ENCODE measurements around the gene MAB21L4. TPM values are rescaled to one million over a fixed set of nuclear protein-coding genes. Genes with fewer than 3 reads are reported as not detected.

The MAB21L4 gene
- total RNA-seq, 1 donor from 2014 or later, result not detected

DNA sequence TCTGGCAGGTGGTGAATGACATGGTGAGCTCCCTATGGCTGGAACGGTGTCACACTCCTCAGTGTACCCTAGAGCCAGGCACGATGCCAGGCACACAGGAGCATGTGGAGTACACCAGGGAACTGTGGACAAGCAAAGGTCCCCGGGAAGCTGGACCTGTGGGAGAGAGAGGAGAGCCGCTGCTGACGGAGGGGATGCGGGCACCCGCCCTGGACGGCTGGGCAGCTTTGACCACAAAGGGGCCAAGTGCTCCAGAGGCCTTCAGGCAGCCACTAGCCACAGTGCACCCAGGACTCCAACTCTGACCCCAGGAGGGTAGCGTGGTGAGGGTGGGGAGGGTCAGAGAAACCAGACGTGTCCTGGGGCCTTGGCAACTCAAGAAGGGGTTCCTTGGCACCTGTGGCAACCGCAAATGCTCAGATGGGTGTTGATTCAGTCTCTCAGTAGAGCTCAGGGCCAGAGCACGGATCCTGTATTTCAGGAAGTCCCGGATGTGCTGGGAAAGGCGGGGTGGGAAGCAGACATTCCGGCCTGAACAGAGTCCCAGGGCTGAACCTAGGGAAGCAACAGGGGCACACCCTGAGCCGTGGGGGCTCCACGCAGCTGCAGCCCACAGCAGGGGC is 2.3 kb upstream of the MAB21L4 start:
- DNase-seq (ENCODE audit: low read depth), result peak; percentile 59

DNA sequence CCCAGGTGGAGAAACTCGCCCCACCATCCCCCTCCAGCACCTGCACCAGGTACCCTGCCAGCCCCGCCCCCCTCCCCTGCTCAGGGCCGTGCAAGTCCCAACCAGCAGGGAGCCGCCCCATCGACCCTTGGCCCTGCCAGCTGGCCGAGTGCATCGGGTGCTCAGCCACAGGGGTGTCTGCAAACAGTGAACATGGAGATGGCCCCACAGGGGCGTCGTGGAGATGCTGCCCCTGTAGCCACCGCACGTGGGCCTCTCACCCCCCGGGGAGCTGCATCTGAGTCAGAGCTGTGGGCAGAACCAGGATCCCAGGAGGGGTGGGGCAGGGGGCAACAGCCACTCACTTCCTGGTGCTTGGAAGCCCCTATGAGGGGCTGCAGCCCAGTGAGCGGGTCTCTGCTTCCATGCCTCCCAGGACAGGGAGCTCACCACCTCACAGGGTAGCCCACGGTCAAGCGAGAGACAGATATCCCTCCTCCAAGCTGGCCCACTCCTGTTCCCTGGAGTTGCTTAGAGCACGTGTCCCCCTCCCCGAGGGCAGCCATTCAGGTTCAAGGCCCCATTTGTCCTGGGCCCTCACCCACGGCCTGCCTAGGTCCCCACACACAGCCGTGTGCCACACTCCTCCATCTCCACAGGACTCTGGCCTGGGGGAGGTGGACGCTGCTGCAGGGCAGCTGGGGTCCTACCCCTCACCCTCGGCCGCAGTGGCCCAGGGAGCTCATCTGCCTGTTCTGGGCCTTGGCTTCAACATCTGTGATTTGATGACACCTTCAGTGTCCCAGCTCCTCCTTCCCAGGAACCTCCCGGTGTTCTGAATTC is 1.1 kb upstream of the MAB21L4 start:
- DNase-seq (ENCODE audit: low read depth), result no peak

DNA sequence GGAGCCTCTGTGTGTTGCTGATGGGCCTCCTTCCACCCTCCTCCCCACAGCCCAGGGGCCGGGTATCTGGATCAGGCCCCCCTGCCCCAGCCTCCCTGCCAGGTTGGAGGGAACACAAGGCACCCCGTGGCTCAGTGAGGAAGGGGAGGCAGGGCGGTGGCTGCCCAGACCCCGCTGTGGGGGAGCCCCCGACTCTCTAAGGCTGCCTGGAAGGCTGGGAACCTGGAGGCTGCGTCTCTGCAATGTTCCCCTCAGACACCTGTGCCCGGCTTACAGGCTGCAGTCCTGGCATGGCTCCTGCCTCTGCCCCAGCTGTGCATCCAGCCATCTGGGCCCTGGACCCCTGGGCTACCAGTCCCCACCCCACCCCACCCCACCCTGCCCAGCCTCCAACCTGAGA is 438 bp upstream of the MAB21L4 start:
- no peak for DNase-seq (ENCODE audit: low read depth)

DNA sequence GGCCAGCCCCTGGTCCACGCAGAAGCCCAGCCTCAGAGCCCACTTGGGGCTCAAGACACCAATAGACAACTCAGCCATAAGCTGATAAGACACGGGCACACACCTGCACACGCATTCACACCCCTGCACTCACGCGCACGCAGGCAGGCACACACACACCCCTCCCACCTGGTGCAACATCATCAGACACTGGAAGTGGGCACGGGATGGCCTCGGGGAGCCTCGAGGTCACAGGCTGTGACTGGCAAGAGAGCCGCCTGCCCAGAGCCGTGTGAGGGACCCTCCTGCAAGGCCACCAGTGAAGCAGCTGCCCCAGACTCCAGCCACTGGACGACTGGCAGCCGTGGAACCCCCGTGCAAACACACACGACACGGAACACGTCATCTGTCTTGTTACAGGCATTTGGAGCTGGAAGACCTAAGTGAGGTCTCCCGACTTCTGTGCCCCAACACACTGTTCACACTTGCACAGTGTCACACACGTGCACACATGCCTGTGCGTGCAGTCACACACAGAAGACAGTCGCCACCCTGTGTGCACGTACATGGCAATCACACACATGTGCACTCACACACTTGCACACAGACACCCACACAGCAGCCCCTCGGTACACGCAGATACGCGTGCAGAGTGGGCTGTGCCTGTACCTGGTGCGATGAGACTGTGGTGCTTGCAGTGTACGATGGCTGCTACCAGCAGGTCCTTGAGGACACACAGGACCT is 959 bp downstream of the MAB21L4 start:
- no peak for DNase-seq (ENCODE audit: low read depth)

DNA sequence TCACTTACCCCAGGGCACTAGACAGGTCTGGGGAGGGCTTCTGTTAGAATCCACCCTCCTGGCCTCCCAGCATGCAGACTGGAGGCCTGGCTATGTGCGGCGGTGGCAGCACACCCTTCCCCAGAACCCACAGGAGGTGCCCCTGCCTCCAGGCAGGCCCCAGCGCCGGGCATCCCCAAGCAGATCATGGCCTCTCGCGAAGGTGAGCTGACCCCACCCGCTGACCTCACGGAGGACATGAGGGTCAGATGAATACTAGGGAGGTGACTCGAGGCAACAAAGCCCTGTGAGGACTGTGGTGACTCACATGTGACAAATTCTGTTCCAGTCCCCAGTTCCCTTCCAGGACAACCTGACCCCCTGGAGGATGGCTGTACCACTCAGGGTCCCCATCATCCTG is 1.9 kb downstream of the MAB21L4 start:
- no peak for DNase-seq (ENCODE audit: low read depth)

DNA sequence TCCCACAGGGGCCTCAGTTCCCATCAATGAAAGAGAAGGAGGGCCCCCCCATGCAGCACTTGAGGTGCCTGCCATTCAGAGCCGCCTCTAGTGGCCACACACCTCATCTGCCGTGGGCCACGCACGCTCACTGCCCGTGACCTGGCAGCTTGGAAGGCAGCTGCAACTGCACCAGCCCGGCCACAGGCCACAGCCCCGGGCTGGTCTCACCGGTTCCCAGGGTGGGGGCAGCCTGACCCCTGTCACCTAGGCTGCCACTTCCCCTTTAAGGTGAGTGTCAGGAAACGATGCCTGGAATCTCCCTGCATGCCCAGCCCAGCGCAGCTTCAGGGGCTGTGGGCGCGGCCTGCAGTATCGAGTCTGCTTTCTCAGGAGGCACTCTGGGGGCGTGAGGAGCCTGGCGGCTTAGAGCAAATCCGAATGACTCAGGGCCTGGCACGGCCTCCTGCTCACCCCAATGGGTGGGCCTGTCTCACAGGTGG is 2.6 kb downstream of the MAB21L4 start:
- peak; percentile 22 for DNase-seq (ENCODE audit: low read depth)

DNA sequence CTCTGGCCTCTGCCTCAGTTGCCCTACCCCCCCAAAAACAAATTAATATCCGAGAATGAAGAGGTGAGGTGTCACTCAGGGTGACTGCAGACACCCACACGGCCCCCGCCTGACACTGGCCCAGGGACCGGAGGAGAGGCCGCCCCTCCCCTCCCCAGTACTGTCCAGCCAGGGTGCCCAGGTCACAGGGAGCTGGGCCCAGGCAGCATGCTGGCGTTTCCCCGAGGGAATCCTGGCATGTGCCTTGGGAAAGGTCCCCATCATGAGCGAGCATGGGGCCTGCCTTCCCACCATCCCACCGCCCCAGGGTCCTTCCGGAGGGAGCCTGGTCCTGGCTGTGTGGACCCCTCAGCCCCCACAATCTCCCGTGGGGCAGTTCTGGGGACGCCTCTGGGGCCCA is 3.0 kb downstream of the MAB21L4 start:
- no peak for DNase-seq (ENCODE audit: low read depth)

DNA sequence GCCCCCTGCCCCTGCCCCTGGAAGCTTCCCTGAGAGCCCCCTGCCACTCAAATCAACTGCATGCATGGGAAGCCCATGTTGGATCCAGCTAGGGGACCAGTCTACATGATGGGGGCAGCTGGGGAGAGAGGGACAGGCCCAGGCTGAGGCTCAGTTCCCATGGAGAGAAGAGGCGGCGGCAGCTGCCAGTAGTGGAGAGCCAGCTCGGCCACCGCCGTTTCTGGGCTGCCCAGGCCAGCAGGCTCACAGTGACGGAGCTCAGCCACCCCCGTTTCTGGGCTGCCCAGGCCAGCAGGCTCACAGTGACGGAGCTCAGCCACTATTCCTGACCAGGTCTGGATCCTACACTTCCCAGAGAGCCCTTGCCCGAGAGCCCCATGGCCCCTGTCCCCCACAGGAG is 3.6 kb downstream of the MAB21L4 start:
- peak; percentile 50 for DNase-seq (ENCODE audit: low read depth)

DNA sequence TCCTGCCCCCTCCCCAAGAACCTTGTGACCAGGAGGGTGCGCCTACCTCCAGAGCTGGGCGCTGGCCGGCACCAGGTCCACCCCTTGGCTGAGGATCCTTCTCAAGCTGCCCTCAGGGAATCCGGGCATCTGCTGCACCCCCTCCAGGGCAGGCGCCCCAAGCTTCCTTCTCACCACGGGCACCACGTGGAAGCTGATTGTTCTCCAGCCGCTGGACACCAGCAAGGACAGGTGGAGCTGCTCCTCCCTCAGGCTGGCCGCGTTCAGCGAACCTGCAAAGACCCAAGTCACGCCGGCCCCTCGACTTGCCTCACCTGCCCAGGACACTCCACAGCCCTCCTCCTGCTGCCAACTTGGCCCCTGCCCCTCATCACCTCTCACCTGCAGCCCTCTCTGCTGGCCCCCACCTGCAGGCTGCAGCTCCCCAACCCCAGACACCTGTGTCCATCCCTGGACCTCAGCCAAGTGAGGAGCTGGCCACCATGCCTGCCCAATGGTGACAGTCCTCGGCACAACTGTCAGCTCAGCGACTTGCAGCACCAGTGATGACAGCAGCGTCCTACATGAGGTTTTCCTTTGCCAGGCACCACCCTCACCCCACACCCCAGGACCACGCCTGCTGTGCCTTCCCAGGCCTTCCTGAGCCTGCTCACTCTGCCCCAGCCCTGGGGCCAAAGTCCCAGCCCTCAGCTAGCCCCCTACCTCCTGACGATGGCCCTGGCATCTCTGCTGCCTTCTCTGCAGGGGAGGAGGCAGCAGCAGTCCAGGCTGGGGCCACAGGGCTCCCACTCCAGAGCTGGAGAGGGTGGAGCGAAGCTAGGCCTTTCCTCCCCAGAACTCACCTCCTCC is 4.2 kb downstream of the MAB21L4 start:
- no peak for DNase-seq (ENCODE audit: low read depth)

DNA sequence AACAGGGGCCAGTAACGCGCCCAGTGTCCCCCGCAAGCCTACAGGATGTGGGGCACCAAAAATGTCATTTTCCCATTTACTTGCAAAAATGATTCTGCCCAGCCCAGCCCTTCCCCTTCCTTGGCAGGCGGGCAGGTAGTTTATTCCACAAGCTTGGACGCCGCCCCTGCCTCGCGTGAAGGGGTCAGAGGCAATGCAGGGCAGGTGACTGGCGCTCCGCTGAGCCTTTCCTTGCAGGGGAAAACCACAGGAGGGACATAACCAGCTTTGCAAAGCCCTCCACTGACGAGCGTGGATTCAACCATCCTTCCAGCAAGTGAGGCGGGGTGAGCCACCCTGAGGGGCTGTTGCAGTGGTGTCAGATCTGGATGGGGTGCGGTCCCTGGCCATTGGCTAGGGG is 5.3 kb downstream of the MAB21L4 start:
- DNase-seq (ENCODE audit: low read depth), result no peak

DNA sequence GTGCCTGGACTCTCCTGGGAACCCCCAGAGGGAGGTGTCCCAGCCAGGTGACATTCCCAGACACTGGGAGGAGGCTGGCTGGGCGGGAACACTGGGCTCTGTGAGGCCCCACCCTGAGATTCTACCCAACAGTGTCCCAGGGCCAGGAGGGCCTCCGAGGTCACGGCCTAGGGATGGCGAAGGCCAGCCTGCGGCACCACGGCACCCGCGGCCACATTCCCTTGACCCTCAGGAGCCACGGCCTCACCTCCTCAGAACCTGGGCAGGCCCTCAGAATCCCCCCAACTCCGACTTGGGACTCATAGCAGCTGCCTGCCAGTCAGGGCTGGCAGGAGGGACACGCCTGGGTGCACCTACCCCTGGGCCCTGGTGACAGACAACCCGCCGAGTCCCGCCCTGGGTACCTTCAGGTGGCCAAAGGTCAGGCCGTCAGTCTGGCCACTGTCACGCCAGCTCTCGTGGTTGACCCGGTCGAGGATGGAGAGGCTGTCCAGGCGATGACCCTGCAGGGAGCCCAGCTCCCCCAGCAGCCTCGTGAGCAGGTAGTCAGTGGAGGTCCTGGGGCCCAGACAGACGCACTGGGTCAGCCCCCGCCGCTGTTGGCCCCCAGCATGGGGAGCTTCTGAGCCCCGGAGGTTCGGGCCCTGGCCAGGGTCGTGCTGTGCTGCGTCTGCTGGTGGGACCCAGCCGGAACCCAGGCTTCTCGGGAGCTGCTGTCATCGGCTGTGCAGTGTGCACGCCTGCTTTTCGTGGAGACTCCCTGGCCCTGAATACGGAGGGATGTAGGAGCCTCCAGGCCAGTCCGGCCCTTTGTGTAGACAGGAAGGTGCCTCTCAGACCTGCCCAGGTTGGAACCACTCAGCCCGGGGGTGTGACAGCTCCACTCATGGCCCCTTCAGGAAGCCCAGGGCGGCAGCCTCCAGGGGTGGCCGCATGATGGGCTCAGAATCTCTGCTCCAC is 6.1 kb downstream of the MAB21L4 start:
- DNase-seq (ENCODE audit: low read depth), result no peak

DNA sequence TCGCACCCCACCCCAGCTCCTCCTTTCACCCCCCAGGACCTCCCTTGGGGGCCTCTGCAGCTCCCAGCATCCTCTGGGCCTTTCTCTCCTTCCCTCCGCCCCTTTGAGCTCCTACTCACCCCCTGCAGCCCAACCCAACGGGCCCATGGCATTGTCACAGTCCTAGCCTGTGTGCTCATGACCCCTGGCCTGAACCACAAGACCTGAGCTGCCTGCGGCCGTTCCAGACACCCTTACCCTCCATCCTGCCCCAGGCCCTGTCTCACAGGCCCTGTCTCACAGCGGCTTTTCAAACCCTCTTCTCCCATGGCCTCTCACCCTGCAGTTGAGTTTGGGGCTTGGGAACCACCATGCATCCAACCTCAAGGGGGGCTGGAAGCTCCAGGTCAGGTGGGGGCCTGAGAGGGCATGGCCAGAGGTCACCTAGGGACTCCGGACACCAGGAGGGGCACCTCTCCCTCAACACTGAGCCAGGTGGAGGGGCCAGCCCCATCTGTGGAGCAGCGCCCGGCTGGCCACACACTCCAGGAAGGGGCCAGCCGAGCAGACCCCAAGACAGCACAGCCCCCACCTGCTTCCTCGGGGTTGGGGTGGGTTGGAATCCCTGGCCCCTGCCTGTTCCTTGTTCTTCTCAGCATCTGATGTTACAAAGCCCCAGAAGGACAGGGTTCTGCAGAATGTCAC is 6.9 kb downstream of the MAB21L4 start:
- no peak for DNase-seq (ENCODE audit: low read depth)

DNA sequence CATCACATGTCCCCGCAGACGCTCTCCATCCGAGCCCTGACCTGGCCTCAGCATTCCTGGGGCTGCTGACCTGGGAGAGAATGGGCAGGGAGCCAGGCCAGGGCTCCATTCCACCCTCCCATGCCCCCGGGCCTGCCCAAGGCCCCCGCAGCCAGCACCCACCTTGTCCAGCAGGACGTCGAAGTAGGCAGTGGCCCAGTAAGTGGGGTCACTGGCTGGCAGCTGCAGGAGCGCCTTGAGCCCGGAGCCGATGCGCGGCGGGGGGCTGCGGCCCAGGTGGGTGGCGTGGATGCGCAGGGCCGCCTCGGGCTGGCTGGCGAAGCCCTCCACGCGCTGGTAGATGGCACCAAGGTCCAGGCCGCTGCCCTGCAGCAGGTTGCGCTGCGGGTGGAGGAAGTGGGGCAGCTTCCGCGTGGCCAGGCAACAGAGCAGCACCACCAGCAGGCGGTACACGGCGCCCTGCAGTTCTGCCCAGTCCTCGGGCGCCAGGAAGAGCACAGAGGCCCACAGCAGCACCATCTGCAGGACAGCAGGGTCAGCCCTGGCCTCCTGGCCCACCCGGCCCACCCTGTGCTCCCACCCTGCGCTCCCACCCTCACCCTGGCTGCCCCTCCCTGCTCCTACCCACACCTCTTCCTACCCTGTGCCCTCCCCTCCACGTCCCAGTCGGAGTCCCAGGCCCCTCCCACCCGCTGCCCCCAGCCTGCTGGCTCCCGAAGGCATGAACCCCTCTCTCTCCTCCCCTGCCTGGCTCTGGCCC is 7.6 kb downstream of the MAB21L4 start:
- DNase-seq (ENCODE audit: low read depth), result no peak

DNA sequence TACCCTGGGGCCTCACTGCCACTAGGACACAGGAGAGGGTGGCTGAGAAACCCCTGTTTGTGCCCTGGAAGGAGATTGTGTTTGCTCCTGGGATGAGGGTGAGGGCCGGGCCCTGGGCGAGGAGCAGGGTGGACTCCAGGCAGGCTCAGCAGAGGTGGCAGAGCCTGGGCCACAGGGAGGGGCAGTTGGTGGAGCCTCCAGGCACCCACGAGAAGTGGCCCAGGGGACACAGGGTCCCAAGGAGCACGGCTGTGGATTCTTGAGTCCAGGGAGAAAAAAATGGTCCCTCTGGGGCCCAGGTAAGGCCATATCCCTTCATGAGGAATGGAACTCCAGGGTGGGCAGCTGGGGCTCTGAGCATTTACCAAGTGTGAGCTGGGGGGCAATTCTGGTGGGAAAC is 8.3 kb downstream of the MAB21L4 start:
- DNase-seq (ENCODE audit: low read depth), result no peak

DNA sequence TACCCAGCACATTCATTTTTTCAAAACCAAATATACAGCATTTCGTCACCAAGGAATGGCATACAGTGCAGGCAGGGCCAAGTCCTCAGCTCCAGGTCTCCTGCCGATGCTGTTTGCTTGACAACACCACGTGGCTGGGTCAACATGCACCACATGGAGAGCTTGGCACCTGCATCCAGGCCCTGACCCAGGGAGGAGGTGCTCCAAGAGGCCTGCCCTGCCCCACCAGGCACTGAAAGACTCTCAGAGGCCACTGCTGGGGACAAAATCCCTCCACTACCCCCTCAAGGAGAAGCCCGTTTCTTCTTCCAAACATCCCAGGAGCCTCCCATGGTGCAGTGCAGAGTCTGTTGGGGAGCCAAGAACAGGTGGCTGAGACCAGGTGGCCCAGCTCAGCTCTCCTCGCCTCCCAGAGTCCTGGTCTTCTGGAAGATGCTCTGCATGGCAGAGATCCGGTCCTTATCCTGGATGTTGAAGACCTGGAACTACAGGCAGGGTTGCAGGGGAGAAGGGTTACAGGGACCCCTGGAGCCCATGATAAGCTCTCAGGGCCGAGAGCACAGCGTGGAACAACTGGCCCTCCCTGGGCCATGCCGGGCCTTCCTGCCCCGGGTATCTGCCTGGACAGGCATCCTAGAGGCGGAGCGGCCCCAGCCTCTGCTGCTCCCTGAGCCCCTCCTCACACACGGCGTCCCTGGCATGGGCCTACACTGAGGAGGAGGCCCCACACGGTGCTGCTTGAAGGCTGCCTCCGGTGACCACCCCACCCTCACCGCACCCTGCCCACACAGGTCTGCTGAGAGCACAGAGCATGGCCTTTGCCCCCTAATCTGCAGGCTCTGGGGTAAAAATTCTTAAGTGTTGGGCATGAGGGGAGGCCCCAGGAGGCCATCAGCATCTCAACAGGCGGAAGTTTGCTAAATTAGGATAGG is 9.0 kb downstream of the MAB21L4 start:
- DNase-seq (ENCODE audit: low read depth), result no peak

DNA sequence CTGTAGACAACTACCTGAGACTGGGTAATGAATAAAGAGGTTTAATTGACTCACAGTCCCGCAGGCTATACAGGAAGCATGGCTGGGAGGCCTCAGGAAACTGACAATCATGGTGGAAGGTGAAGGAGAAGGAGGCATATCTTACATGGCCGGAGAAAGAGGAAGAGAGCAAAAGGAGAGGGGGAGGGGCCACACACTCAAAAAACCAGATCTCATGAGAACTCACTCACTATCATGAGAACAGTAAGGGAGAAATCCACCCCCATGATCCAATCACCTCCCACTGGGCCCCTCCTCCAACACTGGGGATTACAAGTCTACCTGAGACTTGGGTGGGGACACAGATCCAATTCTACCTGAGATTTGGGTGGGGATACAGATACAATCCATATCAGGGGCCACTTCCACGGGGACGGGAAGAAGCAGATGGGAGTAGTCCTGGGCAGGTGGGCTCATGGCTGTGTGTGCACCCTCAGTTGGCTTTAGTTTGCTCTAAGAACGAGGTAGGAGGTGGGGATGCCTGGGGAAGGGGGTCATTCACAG is 9.9 kb downstream of the MAB21L4 start:
- no peak for DNase-seq (ENCODE audit: low read depth)

DNA sequence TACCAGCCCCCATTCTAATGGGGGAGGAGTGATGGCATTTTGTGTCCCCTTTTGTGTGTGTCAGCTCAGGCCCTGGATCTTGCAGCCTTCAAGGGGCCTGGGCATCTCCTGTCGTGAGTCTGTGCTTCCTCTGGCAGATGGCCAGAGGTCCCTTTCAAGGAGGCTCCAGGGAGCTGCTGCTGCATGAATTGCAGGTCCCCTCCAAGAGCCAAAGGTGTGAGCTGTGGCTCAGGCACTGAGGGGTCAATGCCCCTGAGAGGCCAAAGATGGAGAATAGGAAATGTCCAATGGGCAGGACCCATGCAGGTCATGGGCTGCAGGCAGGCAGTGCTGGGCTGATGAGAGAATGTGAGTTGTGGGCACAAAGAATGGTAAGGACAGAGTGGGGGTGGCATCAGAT is 10.4 kb downstream of the MAB21L4 start:
- DNase-seq (ENCODE audit: low read depth), result no peak
